Stimulated activated effector memory CD8-positive, alpha-beta T cell treated with anti-CD3 and anti-CD28 coated beads, Interleukin-12 subunit alpha, Interleukin-12 subunit beta, amount 100 ng/mL, for 72 hours (primary cell): ENCODE data around the gene RALGAPA1.
"Not testable (repeated sequence)": the region's sequence is repeated elsewhere in the genome, so short reads cannot be mapped to it uniquely, and the experiment has no call there.

Experiments used
- ATAC-seq: fragments of 150-1000 bp; cut with Tn5 transposase; 2 replicates; pipeline ENCODE4 v1.10.0; 2021
- DNase-seq, 2 donors: peaks; one replicate each; pipeline ENCODE4 v3.0.0; 2021 to 2022; ENCODE audit warnings: low spot score in 2 of 2
- H3K27ac Mint-ChIP-seq: one replicate; pipeline ENCODE4 v1.8.0; 2022; ENCODE audit warnings: mild to moderate bottlenecking, mixed read lengths
- H3K36me3 Mint-ChIP-seq: one replicate; pipeline ENCODE4 v1.8.0; 2022; ENCODE audit warnings: mild to moderate bottlenecking, mixed read lengths
- H3K4me1 Mint-ChIP-seq: one replicate; pipeline ENCODE4 v1.8.0; 2022; ENCODE audit warnings: mixed read lengths
- H3K4me3 Mint-ChIP-seq: one replicate; pipeline ENCODE4 v1.8.0; 2022; ENCODE audit warnings: mild to moderate bottlenecking, mixed read lengths
- H3K9me3 Mint-ChIP-seq: one replicate; pipeline ENCODE4 v1.8.0; 2022; ENCODE audit warnings: mixed read lengths

RALGAPA1 gene

GRCh38 chr14:35661875-35662274, 147.2 kb downstream of the RALGAPA1 start:
- Mint-ChIP-seq H3K9me3 (no peaks in the 10 kb centered on the region), H3K4me1 (no peaks in the 10 kb centered on the region), H3K36me3 (peaks cover 29% of the 10 kb centered on the region), H3K27ac (no peak overlapping the region), H3K4me3 (no peak overlapping the region)
- DNase-seq (no peak), ATAC-seq (no peak)

GRCh38 chr14:35653045-35653444, 156.1 kb downstream of the RALGAPA1 start:
- Mint-ChIP-seq H3K4me3 (no peak overlapping the region), H3K9me3 (no peaks in the 10 kb centered on the region), H3K27ac (no peak overlapping the region), H3K4me1 (no peaks in the 10 kb centered on the region), H3K36me3 (peaks cover 43% of the 10 kb centered on the region)
- ATAC-seq (no peak), DNase-seq (no peak)

GRCh38 chr14:35643513-35643912, 165.6 kb downstream of the RALGAPA1 start:
- Mint-ChIP-seq H3K27ac (no peak overlapping the region), H3K9me3 (peaks cover 11% of the 10 kb centered on the region), H3K4me1 (no peaks in the 10 kb centered on the region), H3K4me3 (no peak overlapping the region), H3K36me3 (peaks cover 41% of the 10 kb centered on the region)
- ATAC-seq (no peak), DNase-seq (no peak)

- Mint-ChIP-seq H3K27ac (no peak overlapping the region), H3K36me3 (peaks cover 74% of the 10 kb centered on the region), H3K9me3 (peaks cover 9% of the 10 kb centered on the region), H3K4me1 (no peaks in the 10 kb centered on the region), H3K4me3 (no peak overlapping the region)
- no peak for ATAC-seq
- DNase-seq = no peak
Measured at GRCh38 chr14:35637851-35638250, 171.2 kb downstream of the RALGAPA1 start.

GRCh38 chr14:35637269-35637668, 171.8 kb downstream of the RALGAPA1 start:
- ATAC-seq = no peak

GRCh38 chr14:35632676-35633075, 176.4 kb downstream of the RALGAPA1 start:
- Mint-ChIP-seq H3K4me1 (no peaks in the 10 kb centered on the region), H3K4me3 (no peak overlapping the region), H3K9me3 (peaks cover 6% of the 10 kb centered on the region), H3K36me3 (peaks cover 30% of the 10 kb centered on the region), H3K27ac (no peak overlapping the region)
- no peak for DNase-seq
- ATAC-seq = no peak

More at GRCh38 chr14:35637269-35637668, 171.8 kb downstream of the RALGAPA1 start:
- no peak for DNase-seq
- H3K27ac Mint-ChIP-seq = no peak overlapping the region
- no peaks in the 10 kb centered on the region for H3K4me1 Mint-ChIP-seq
- H3K9me3 Mint-ChIP-seq = peaks cover 9% of the 10 kb centered on the region
- peaks cover 69% of the 10 kb centered on the region for H3K36me3 Mint-ChIP-seq
- no peak overlapping the region for H3K4me3 Mint-ChIP-seq

GRCh38 chr14:35632271-35632670, 176.8 kb downstream of the RALGAPA1 start:
- no peak for ATAC-seq
- Mint-ChIP-seq H3K4me1 (no peaks in the 10 kb centered on the region), H3K4me3 (no peak overlapping the region), H3K9me3 (peaks cover 2% of the 10 kb centered on the region), H3K27ac (no peak overlapping the region), H3K36me3 (peaks cover 26% of the 10 kb centered on the region)
- DNase-seq = no peak

- Mint-ChIP-seq H3K4me1 (no peaks in the 10 kb centered on the region), H3K9me3 (no peaks in the 10 kb centered on the region), H3K27ac (no peak overlapping the region), H3K36me3 (peaks cover 27% of the 10 kb centered on the region), H3K4me3 (no peak overlapping the region)
- DNase-seq (no peak), ATAC-seq (no peak)
Measured at GRCh38 chr14:35631071-35631805, 177.9 kb downstream of the RALGAPA1 start.

GRCh38 chr14:35628989-35629388, 180.1 kb downstream of the RALGAPA1 start:
- Mint-ChIP-seq H3K4me3 (no peak overlapping the region), H3K9me3 (no peaks in the 10 kb centered on the region), H3K36me3 (peaks cover 30% of the 10 kb centered on the region), H3K4me1 (no peaks in the 10 kb centered on the region), H3K27ac (no peak overlapping the region)
- DNase-seq (no peak), ATAC-seq (no peak)

GRCh38 chr14:35626947-35627346, 182.1 kb downstream of the RALGAPA1 start:
- DNase-seq, H3K4me1 Mint-ChIP-seq, ATAC-seq, H3K27ac Mint-ChIP-seq, H3K9me3 Mint-ChIP-seq, H3K4me3 Mint-ChIP-seq: not testable (repeated sequence)
- H3K36me3 Mint-ChIP-seq = peaks cover 48% of the 10 kb centered on the region

- H3K4me3 Mint-ChIP-seq, H3K27ac Mint-ChIP-seq, ATAC-seq, DNase-seq, H3K4me1 Mint-ChIP-seq, H3K9me3 Mint-ChIP-seq: not testable (repeated sequence)
- H3K36me3 Mint-ChIP-seq = peaks cover 53% of the 10 kb centered on the region
Measured at GRCh38 chr14:35621996-35622395, 187.1 kb downstream of the RALGAPA1 start.

GRCh38 chr14:35619998-35620397, 189.1 kb downstream of the RALGAPA1 start:
- ATAC-seq = not testable (repeated sequence)

GRCh38 chr14:35619461-35619860, 189.6 kb downstream of the RALGAPA1 start:
- H3K27ac Mint-ChIP-seq, H3K9me3 Mint-ChIP-seq, H3K4me1 Mint-ChIP-seq, ATAC-seq, H3K4me3 Mint-ChIP-seq, DNase-seq: not testable (repeated sequence)
- peaks cover 31% of the 10 kb centered on the region for H3K36me3 Mint-ChIP-seq

More at GRCh38 chr14:35619998-35620397, 189.1 kb downstream of the RALGAPA1 start:
- H3K9me3 Mint-ChIP-seq, H3K27ac Mint-ChIP-seq, H3K4me1 Mint-ChIP-seq, H3K4me3 Mint-ChIP-seq, DNase-seq: not testable (repeated sequence)
- H3K36me3 Mint-ChIP-seq = peaks cover 36% of the 10 kb centered on the region

GRCh38 chr14:35617500-35617899, 191.6 kb downstream of the RALGAPA1 start:
- no peaks in the 10 kb centered on the region for H3K9me3 Mint-ChIP-seq
- no peak overlapping the region for H3K4me3 Mint-ChIP-seq
- peaks cover 26% of the 10 kb centered on the region for H3K36me3 Mint-ChIP-seq

GRCh38 chr14:35607380-35607779, 201.7 kb downstream of the RALGAPA1 start:
- H3K27ac Mint-ChIP-seq = no peak overlapping the region

More at GRCh38 chr14:35617500-35617899, 191.6 kb downstream of the RALGAPA1 start:
- no peak for DNase-seq
- H3K4me1 Mint-ChIP-seq = peaks cover 6% of the 10 kb centered on the region
- no peak overlapping the region for H3K27ac Mint-ChIP-seq
- ATAC-seq = no peak

GRCh38 chr14:35600253-35600652, 208.8 kb downstream of the RALGAPA1 start:
- ATAC-seq (no peak), DNase-seq (no peak)
- Mint-ChIP-seq H3K4me3 (no peak overlapping the region), H3K4me1 (no peaks in the 10 kb centered on the region), H3K36me3 (peaks cover 41% of the 10 kb centered on the region), H3K27ac (no peak overlapping the region), H3K9me3 (no peaks in the 10 kb centered on the region)

More at GRCh38 chr14:35607380-35607779, 201.7 kb downstream of the RALGAPA1 start:
- DNase-seq (no peak), ATAC-seq (no peak)
- H3K4me3 Mint-ChIP-seq = no peak overlapping the region
- H3K9me3 Mint-ChIP-seq = no peaks in the 10 kb centered on the region
- peaks cover 60% of the 10 kb centered on the region for H3K36me3 Mint-ChIP-seq
- H3K4me1 Mint-ChIP-seq = no peaks in the 10 kb centered on the region
